ENCODE results near the gene CDHR5. TPM values are rescaled to one million over a fixed set of nuclear protein-coding genes. Genes with fewer than 3 reads are reported as not detected.

Gene CDHR5
- polyA plus RNA-seq, 1 of the 3 experiments (the other 2 are of a cell fraction) = not detected

- POLR2A ChIA-PET = interaction anchor here (1.5 kb wide), 1 partner anchor 14 kb away, joined by 6 read pairs; no protein-coding TSS in a partner anchor
- Histone ChIP-seq H2AFZ (ENCODE audit: low read depth) (0 out of 2 replicates have a peak overlapping the region, but pooled peaks have one; percentile 46), H3K27me3 (ENCODE audit: insufficient read depth) (no peaks in the 10 kb centered on the region), H3K9ac (peak overlapping the region; percentile 96), H3K9me2 (no peaks in the 10 kb centered on the region), H3K36me3 (replicated peaks in 1 of 2; ENCODE audit: control insufficient read depth in 1 of 2, insufficient read depth in 2 of 2, low read length in 1 of 2) (no peaks in the 10 kb centered on the region), H3K9me3 (no peaks in the 10 kb centered on the region), H3K27ac (ENCODE audit: low read depth in 2 of 2, low read length in 1 of 2) (peak overlapping the region in 1 of 2 experiments; percentile 76; a peak in 1 of 4 replicates), H3K79me2 (ENCODE audit: insufficient read depth) (peaks cover 11% of the 10 kb centered on the region; the same call in 1 of the 2 replicates), H3F3A (replicated peaks; ENCODE audit: insufficient read depth) (peaks cover 6% of the 10 kb centered on the region), H3K4me1 (ENCODE audit: control insufficient read depth in 1 of 2, insufficient read depth in 2 of 2, low read depth in 1 of 2, low read length in 1 of 2) (peaks cover 6 to 27% of the 10 kb centered on the region in 2 experiments; a peak in 2 of 4 replicates), H3K4me3 (ENCODE audit: low read depth in 2 of 2, low read length in 1 of 2) (peak overlapping the region; percentile 72 to 88), H4K20me1 (ENCODE audit: insufficient read depth) (no peaks in the 10 kb centered on the region), H3K4me2 (peak overlapping the region; percentile 98)
- 87% methylated on average over 25 of the region's 36 CpGs for WGBS (ENCODE audit: low lambda C conversion rate)
- TF ChIP-seq IRF3 (IDR thresholded peaks at IDR 0.05; ENCODE audit: low read depth, low read length) (no peak), RXRA (IDR thresholded peaks at IDR 0.05; ENCODE audit: borderline replicate concordance, low read depth) (no peak), TCF12 (IDR thresholded peaks at IDR 0.05) (no peak)
- no peak for DNase-seq
- CTCF ChIA-PET = interaction anchor here (1.0 to 6.8 kb wide), 3 partner anchors 14 to 154 kb away, joined by 3 to 41 read pairs (median 3); no protein-coding TSS in a partner anchor
These were observed 55.4 kb downstream of the CDHR5 start for GRCh38 chr11:569158-569885.

- peaks cover 6% of the 10 kb centered on the region for H3F3A ChIP-seq (replicated peaks; ENCODE audit: insufficient read depth)
- peak; percentile 98 for DNase-seq
- no peaks in the 10 kb centered on the region for H3K9me3 ChIP-seq
- TF ChIP-seq JUND (IDR thresholded peaks at IDR 0.05) = no peak
- no peak for TF ChIP-seq GATA2 (CRISPR knock-in tag; IDR thresholded peaks at IDR 0.05)
- no peak for TF ChIP-seq MAX (IDR thresholded peaks at IDR 0.05; ENCODE audit: low read depth)
- TF ChIP-seq RCOR1 (IDR thresholded peaks at IDR 0.05; ENCODE audit: low read length) = no peak
- TF ChIP-seq MXI1 (IDR thresholded peaks at IDR 0.05; ENCODE audit: low read depth, low read length) = peak; percentile 52; the same call in 1 of the 2 replicates
- TF ChIP-seq, protein P1, sequence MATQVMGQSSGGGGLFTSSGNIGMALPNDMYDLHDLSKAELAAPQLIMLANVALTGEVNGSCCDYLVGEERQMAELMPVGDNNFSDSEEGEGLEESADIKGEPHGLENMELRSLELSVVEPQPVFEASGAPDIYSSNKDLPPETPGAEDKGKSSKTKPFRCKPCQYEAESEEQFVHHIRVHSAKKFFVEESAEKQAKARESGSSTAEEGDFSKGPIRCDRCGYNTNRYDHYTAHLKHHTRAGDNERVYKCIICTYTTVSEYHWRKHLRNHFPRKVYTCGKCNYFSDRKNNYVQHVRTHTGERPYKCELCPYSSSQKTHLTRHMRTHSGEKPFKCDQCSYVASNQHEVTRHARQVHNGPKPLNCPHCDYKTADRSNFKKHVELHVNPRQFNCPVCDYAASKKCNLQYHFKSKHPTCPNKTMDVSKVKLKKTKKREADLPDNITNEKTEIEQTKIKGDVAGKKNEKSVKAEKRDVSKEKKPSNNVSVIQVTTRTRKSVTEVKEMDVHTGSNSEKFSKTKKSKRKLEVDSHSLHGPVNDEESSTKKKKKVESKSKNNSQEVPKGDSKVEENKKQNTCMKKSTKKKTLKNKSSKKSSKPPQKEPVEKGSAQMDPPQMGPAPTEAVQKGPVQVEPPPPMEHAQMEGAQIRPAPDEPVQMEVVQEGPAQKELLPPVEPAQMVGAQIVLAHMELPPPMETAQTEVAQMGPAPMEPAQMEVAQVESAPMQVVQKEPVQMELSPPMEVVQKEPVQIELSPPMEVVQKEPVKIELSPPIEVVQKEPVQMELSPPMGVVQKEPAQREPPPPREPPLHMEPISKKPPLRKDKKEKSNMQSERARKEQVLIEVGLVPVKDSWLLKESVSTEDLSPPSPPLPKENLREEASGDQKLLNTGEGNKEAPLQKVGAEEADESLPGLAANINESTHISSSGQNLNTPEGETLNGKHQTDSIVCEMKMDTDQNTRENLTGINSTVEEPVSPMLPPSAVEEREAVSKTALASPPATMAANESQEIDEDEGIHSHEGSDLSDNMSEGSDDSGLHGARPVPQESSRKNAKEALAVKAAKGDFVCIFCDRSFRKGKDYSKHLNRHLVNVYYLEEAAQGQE (IDR thresholded peaks at IDR 0.05; ENCODE audit: low read depth, low read length) = no peak
- TF ChIP-seq PBX3 (IDR thresholded peaks at IDR 0.05) = no peak
- no peak for TF ChIP-seq EZH2phosphoT487 (IDR thresholded peaks at IDR 0.05; ENCODE audit: borderline replicate concordance, low read depth)
- no peak for TF ChIP-seq YY1 (IDR thresholded peaks at IDR 0.05; ENCODE audit: low read depth)
- TF ChIP-seq ELF1 (IDR thresholded peaks at IDR 0.05) = peak; percentile 29; the same call in 1 of the 2 replicates
- no peak for TF ChIP-seq RAD21 (IDR thresholded peaks at IDR 0.05; ENCODE audit: low read length)
- TF ChIP-seq, protein P2, sequence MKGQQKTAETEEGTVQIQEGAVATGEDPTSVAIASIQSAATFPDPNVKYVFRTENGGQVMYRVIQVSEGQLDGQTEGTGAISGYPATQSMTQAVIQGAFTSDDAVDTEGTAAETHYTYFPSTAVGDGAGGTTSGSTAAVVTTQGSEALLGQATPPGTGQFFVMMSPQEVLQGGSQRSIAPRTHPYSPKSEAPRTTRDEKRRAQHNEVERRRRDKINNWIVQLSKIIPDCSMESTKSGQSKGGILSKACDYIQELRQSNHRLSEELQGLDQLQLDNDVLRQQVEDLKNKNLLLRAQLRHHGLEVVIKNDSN (IDR thresholded peaks at IDR 0.05; ENCODE audit: borderline replicate concordance, low read depth) = no peak
- peak; percentile 38 for TF ChIP-seq CHD2 (IDR thresholded peaks at IDR 0.05; ENCODE audit: low read length, partially characterized antibody)
- H3K79me2 ChIP-seq (ENCODE audit: insufficient read depth) = peaks cover 11% of the 10 kb centered on the region; the same call in 1 of the 2 replicates
- POLR2A ChIA-PET = interaction anchor here (1.2 to 1.5 kb wide), 2 partner anchors 13 to 62 kb away, joined by 3 to 6 read pairs; partner anchors contain the start of gene RNH1
- H3K27me3 ChIP-seq (ENCODE audit: insufficient read depth) = no peaks in the 10 kb centered on the region
- H3K4me2 ChIP-seq = peak overlapping the region; percentile 98
- H3K4me3 ChIP-seq (ENCODE audit: low read depth in 2 of 2, low read length in 1 of 2) = peak overlapping the region; percentile 72 to 88
- H2AFZ ChIP-seq (ENCODE audit: low read depth) = peak overlapping the region; percentile 68; the same call in 1 of the 2 replicates
- peak overlapping the region in 1 of 2 experiments; percentile 76; a peak in 1 of 4 replicates for H3K27ac ChIP-seq (ENCODE audit: low read depth in 2 of 2, low read length in 1 of 2)
- WGBS (ENCODE audit: low lambda C conversion rate) = 8% methylated on average over 5 of the region's 123 CpGs
- H3K36me3 ChIP-seq (replicated peaks in 1 of 2; ENCODE audit: control insufficient read depth in 1 of 2, insufficient read depth in 2 of 2, low read length in 1 of 2) = no peaks in the 10 kb centered on the region
- H3K9me2 ChIP-seq = no peaks in the 10 kb centered on the region
- H3K9ac ChIP-seq = peak overlapping the region; percentile 96
- no peaks in the 10 kb centered on the region for H4K20me1 ChIP-seq (ENCODE audit: insufficient read depth)
- CTCF ChIA-PET = interaction anchor here (1.0 to 6.8 kb wide), 3 partner anchors 13 to 154 kb away, joined by 3 to 41 read pairs (median 4); no protein-coding TSS in a partner anchor
- H3K4me1 ChIP-seq (ENCODE audit: control insufficient read depth in 1 of 2, insufficient read depth in 2 of 2, low read depth in 1 of 2, low read length in 1 of 2) = peaks cover 6 to 26% of the 10 kb centered on the region in 2 experiments; a peak in 2 of 4 replicates
These were observed 56.2 kb downstream of the CDHR5 start for GRCh38 chr11:568306-569157.
